ENCODE data around the gene MTARC2.
A peak's percentile ranks its signal among the peaks of the same experiment; 100 is the strongest.

MTARC2 gene

DNA sequence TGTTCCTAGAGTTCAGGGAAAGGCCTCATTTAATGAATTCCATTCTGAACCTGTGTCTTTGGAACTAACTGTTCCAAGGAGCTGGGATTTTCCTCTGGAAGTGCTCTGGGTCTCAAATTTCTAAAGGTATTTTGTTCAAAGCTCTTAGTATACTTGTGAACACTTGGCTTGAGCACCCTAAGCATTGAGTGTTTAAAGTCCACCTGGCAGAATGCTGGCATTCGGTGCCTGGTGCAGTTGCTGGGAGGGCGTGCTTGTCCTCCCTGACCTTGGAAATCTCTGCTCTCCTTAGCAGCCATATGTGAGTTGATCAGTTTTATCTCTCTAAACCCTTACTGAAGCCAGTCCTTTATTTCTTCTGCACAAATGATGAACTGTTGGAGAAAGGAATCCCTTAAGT is 3.0 kb downstream of the MTARC2 start:
- H3K79me1 ChIP-seq (replicated peaks; ENCODE audit: low read length, poor library complexity, severe bottlenecking): peaks cover 27% of the 10 kb centered on the region
- no peak overlapping the region for H2BK120ac ChIP-seq (ENCODE audit: low read depth, low read length)
- WGBS: 80% methylated on average over 1 of the region's 2 CpGs
- no peak overlapping the region for H3K14ac ChIP-seq (ENCODE audit: low read length in 2 of 2)
- no peak overlapping the region for H4K91ac ChIP-seq (ENCODE audit: low read length)
- H3K23ac ChIP-seq (ENCODE audit: low read length in 2 of 2): no peak overlapping the region
- H2AFZ ChIP-seq (ENCODE audit: low read depth, low read length): no peak overlapping the region
- H3K4ac ChIP-seq (ENCODE audit: low read depth in 1 of 2, low read length in 2 of 2): no peak overlapping the region
- no peak overlapping the region for H2BK5ac ChIP-seq (ENCODE audit: low read depth, low read length, poor library complexity, severe bottlenecking)
- H3K4me3 ChIP-seq (ENCODE audit: insufficient read depth in 1 of 2, low read depth in 1 of 2, low read length in 2 of 2): no peak overlapping the region
- no peak overlapping the region for H3K9ac ChIP-seq (ENCODE audit: low read length)
- no peak for DNase-seq
- no peaks in the 10 kb centered on the region for H3K27me3 ChIP-seq (ENCODE audit: control insufficient read depth in 1 of 2, insufficient read depth in 1 of 2, low read length in 2 of 2)
- peaks cover 6 to 7% of the 10 kb centered on the region in 2 experiments for H3K36me3 ChIP-seq (ENCODE audit: control insufficient read depth in 1 of 2, insufficient read depth in 2 of 2, low read depth in 1 of 2, low read length in 2 of 2)
- no peak overlapping the region for H3K27ac ChIP-seq (ENCODE audit: low read length, poor library complexity, severe bottlenecking)
- H3K4me2 ChIP-seq (ENCODE audit: low read length, poor library complexity, severe bottlenecking): no peak overlapping the region
- H3K18ac ChIP-seq (ENCODE audit: low read depth in 1 of 2, low read length in 2 of 2): no peak overlapping the region
- no peak overlapping the region for H2AK5ac ChIP-seq (ENCODE audit: low read length, severe bottlenecking)
- no peak overlapping the region for H2BK15ac ChIP-seq (ENCODE audit: low read depth, poor library complexity, severe bottlenecking)
- no peaks in the 10 kb centered on the region for H3K9me3 ChIP-seq (ENCODE audit: control insufficient read depth, low read length)
- H2BK12ac ChIP-seq (ENCODE audit: low read length in 2 of 2): no peak overlapping the region
- H4K8ac ChIP-seq (ENCODE audit: low read length): peak overlapping the region; percentile 64
- H3K4me1 ChIP-seq (ENCODE audit: control insufficient read depth, insufficient read depth, low read depth, low read length): peaks cover 11% of the 10 kb centered on the region

DNA sequence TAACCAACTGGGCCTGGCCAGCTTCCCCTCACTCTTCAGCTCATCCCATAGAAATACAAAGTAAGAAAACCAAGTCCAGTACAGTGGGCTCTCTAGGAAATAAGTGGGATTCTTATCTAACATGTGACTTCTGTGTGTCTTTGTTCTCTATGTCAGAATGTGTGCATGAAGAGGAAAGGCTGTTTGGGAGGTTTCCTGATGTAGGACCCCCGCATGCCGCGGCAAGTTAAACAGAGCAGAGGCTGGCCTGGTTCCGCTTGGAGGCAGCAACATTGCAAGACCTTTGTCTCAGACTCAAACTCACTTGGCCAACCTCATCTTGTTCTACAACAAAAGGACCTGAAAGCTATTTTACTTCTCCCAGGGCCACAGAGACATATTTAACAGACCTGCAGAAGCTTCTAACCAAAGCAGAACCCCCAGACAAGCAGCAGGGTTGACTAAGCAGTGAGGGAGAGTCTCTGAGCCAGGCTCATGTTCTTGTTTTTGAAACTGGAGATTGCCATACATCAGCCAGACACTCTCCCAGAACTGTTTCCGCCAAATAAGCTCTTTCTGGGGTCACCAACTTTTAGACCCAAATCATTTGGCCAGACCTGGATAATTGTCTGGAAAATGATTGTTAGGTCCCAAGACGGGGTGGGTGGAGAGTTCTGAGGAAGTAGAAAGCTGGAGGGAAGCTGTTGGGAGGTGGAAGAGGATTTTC is 6.2 kb downstream of the MTARC2 start:
- no peak overlapping the region for H2BK15ac ChIP-seq (ENCODE audit: low read depth, poor library complexity, severe bottlenecking)
- H3K79me1 ChIP-seq (replicated peaks; ENCODE audit: low read length, poor library complexity, severe bottlenecking): peaks cover 18% of the 10 kb centered on the region

GRCh38 chr1:220754918-220755295 is 6.8 kb downstream of the MTARC2 start:
- no peak overlapping the region for H2AFZ ChIP-seq (ENCODE audit: low read depth, low read length)
- H3K79me1 ChIP-seq (replicated peaks; ENCODE audit: low read length, poor library complexity, severe bottlenecking): peaks cover 14% of the 10 kb centered on the region
- no peak overlapping the region for H3K23ac ChIP-seq (ENCODE audit: low read length in 2 of 2)
- no peak overlapping the region for H2BK5ac ChIP-seq (ENCODE audit: low read depth, low read length, poor library complexity, severe bottlenecking)
- no peaks in the 10 kb centered on the region for H3K27me3 ChIP-seq (ENCODE audit: control insufficient read depth in 1 of 2, insufficient read depth in 1 of 2, low read length in 2 of 2)
- H3K18ac ChIP-seq (ENCODE audit: low read depth in 1 of 2, low read length in 2 of 2): no peak overlapping the region
- H2BK15ac ChIP-seq (ENCODE audit: low read depth, poor library complexity, severe bottlenecking): no peak overlapping the region
- H2BK120ac ChIP-seq (ENCODE audit: low read depth, low read length): no peak overlapping the region
- H3K4me2 ChIP-seq (ENCODE audit: low read length, poor library complexity, severe bottlenecking): no peak overlapping the region
- no peak overlapping the region for H2AK5ac ChIP-seq (ENCODE audit: low read length, severe bottlenecking)
- no peak overlapping the region for H3K4me3 ChIP-seq (ENCODE audit: insufficient read depth in 1 of 2, low read depth in 1 of 2, low read length in 2 of 2)
- DNase-seq: no peak
- no peak overlapping the region for H4K91ac ChIP-seq (ENCODE audit: low read length)
- no peak overlapping the region for H3K27ac ChIP-seq (ENCODE audit: low read length, poor library complexity, severe bottlenecking)
- H4K8ac ChIP-seq (ENCODE audit: low read length): no peak overlapping the region
- no peak overlapping the region for H3K9ac ChIP-seq (ENCODE audit: low read length)
- no peak overlapping the region for H3K4ac ChIP-seq (ENCODE audit: low read depth in 1 of 2, low read length in 2 of 2)
- H3K14ac ChIP-seq (ENCODE audit: low read length in 2 of 2): no peak overlapping the region
- peaks cover 4 to 6% of the 10 kb centered on the region in 2 experiments for H3K36me3 ChIP-seq (ENCODE audit: control insufficient read depth in 1 of 2, insufficient read depth in 2 of 2, low read depth in 1 of 2, low read length in 2 of 2)
- peaks cover 2% of the 10 kb centered on the region for H3K4me1 ChIP-seq (ENCODE audit: control insufficient read depth, insufficient read depth, low read depth, low read length)
- no peaks in the 10 kb centered on the region for H3K9me3 ChIP-seq (ENCODE audit: control insufficient read depth, low read length)
- 100% methylated on average over 3 of the region's 4 CpGs for WGBS
- no peak overlapping the region for H2BK12ac ChIP-seq (ENCODE audit: low read length in 2 of 2)

More for the DNA sequence above, 6.2 kb downstream of the MTARC2 start:
- H4K8ac ChIP-seq (ENCODE audit: low read length): no peak overlapping the region
- no peak overlapping the region for H2BK120ac ChIP-seq (ENCODE audit: low read depth, low read length)
- no peak for DNase-seq
- H3K4me3 ChIP-seq (ENCODE audit: insufficient read depth in 1 of 2, low read depth in 1 of 2, low read length in 2 of 2): peak overlapping the region in 1 of 2 experiments; percentile 52
- H3K27ac ChIP-seq (ENCODE audit: low read length, poor library complexity, severe bottlenecking): no peak overlapping the region
- H3K18ac ChIP-seq (ENCODE audit: low read depth in 1 of 2, low read length in 2 of 2): no peak overlapping the region
- no peak overlapping the region for H2AK5ac ChIP-seq (ENCODE audit: low read length, severe bottlenecking)
- no peak overlapping the region for H3K4me2 ChIP-seq (ENCODE audit: low read length, poor library complexity, severe bottlenecking)
- H3K14ac ChIP-seq (ENCODE audit: low read length in 2 of 2): no peak overlapping the region
- H3K23ac ChIP-seq (ENCODE audit: low read length in 2 of 2): no peak overlapping the region
- no peak overlapping the region for H2BK12ac ChIP-seq (ENCODE audit: low read length in 2 of 2)
- no peak overlapping the region for H3K4ac ChIP-seq (ENCODE audit: low read depth in 1 of 2, low read length in 2 of 2)
- no peak overlapping the region for H4K91ac ChIP-seq (ENCODE audit: low read length)
- WGBS: 67% methylated on average over 1 of the region's 6 CpGs
- H3K9me3 ChIP-seq (ENCODE audit: control insufficient read depth, low read length): no peaks in the 10 kb centered on the region
- H2AFZ ChIP-seq (ENCODE audit: low read depth, low read length): no peak overlapping the region
- H2BK5ac ChIP-seq (ENCODE audit: low read depth, low read length, poor library complexity, severe bottlenecking): no peak overlapping the region
- H3K4me1 ChIP-seq (ENCODE audit: control insufficient read depth, insufficient read depth, low read depth, low read length): peaks cover 4% of the 10 kb centered on the region
- H3K27me3 ChIP-seq (ENCODE audit: control insufficient read depth in 1 of 2, insufficient read depth in 1 of 2, low read length in 2 of 2): no peaks in the 10 kb centered on the region
- H3K9ac ChIP-seq (ENCODE audit: low read length): peak overlapping the region; percentile 36
- H3K36me3 ChIP-seq (ENCODE audit: control insufficient read depth in 1 of 2, insufficient read depth in 2 of 2, low read depth in 1 of 2, low read length in 2 of 2): peaks cover 4 to 6% of the 10 kb centered on the region in 2 experiments

DNA sequence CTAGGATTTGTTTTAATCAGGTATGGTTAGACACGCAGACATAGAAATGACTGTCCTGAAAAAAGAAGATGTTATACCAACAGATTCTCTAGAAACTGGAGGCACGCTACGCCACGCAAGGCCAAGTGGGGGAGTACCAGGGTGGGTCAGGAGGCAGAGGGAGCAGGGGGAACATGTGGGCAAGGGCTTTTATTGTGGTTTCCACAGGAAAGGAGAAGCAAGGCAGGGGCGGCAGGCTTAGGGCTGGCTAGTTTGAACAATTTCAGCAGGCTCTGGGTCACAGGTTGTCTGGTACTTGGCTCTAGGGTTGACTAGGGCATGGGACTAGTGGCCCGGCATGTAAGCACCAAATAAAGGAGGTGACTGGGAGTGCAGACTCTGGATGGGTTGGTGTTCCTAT is 7.2 kb downstream of the MTARC2 start:
- Histone ChIP-seq H3K23ac (ENCODE audit: low read length in 2 of 2) (no peak overlapping the region), H3K4me3 (ENCODE audit: insufficient read depth in 1 of 2, low read depth in 1 of 2, low read length in 2 of 2) (no peak overlapping the region), H3K18ac (ENCODE audit: low read depth in 1 of 2, low read length in 2 of 2) (no peak overlapping the region), H3K9ac (ENCODE audit: low read length) (no peak overlapping the region), H3K14ac (ENCODE audit: low read length in 2 of 2) (no peak overlapping the region), H3K79me1 (replicated peaks; ENCODE audit: low read length, poor library complexity, severe bottlenecking) (peaks cover 11% of the 10 kb centered on the region), H2BK120ac (ENCODE audit: low read depth, low read length) (no peak overlapping the region), H3K27me3 (ENCODE audit: control insufficient read depth in 1 of 2, insufficient read depth in 1 of 2, low read length in 2 of 2) (no peaks in the 10 kb centered on the region), H2BK5ac (ENCODE audit: low read depth, low read length, poor library complexity, severe bottlenecking) (no peak overlapping the region), H2BK12ac (ENCODE audit: low read length in 2 of 2) (no peak overlapping the region), H3K4me1 (ENCODE audit: control insufficient read depth, insufficient read depth, low read depth, low read length) (peaks cover 2% of the 10 kb centered on the region), H3K36me3 (ENCODE audit: control insufficient read depth in 1 of 2, insufficient read depth in 2 of 2, low read depth in 1 of 2, low read length in 2 of 2) (peaks cover 4 to 6% of the 10 kb centered on the region in 2 experiments), H3K4ac (ENCODE audit: low read depth in 1 of 2, low read length in 2 of 2) (no peak overlapping the region), H3K27ac (ENCODE audit: low read length, poor library complexity, severe bottlenecking) (no peak overlapping the region), H3K4me2 (ENCODE audit: low read length, poor library complexity, severe bottlenecking) (no peak overlapping the region), H4K91ac (ENCODE audit: low read length) (no peak overlapping the region), H3K9me3 (ENCODE audit: control insufficient read depth, low read length) (no peaks in the 10 kb centered on the region), H2AFZ (ENCODE audit: low read depth, low read length) (no peak overlapping the region), H2BK15ac (ENCODE audit: low read depth, poor library complexity, severe bottlenecking) (no peak overlapping the region), H4K8ac (ENCODE audit: low read length) (no peak overlapping the region), H2AK5ac (ENCODE audit: low read length, severe bottlenecking) (no peak overlapping the region)
- WGBS: 96% methylated on average over 6 of the region's 6 CpGs
- DNase-seq: no peak

Measured in mesenchymal stem cell (in vitro differentiated cells and primary cell).